Measurements from ENCODE around the gene PDE11A.

The PDE11A gene

DNA sequence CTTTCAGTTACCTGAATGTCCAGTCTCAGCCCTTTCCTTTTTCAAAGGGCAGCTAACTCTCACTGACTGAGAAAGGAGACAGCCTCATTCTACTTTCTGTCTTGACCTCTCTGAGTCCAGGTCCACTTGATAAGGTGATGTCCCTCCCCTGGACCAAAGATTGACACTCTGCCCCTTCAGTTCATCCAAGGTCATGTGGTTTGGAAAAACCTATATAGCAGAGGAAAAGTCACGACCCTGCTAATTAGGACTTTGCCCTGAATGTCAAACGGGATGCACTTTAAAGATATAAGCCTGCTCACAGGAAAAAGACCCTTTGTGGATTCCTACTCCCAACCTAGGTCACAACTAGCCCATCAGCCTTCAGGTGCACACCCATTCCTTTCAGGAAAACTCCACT lies 471.7 kb downstream of the PDE11A start:
- FAIRE-seq, result no peak
- DNase-seq (ENCODE audit: low spot score), result no peak

GRCh38 chr2:177599956-177600355 lies 472.6 kb downstream of the PDE11A start:
- DNase-seq (ENCODE audit: low spot score) (no peak), FAIRE-seq (no peak)

GRCh38 chr2:177599139-177599688 lies 473.4 kb downstream of the PDE11A start:
- FAIRE-seq, result no peak
- DNase-seq (ENCODE audit: low spot score), result no peak

- DNase-seq (ENCODE audit: low spot score) (no peak), FAIRE-seq (no peak)
Observed at GRCh38 chr2:177598326-177599138, 474.0 kb downstream of the PDE11A start.

DNA sequence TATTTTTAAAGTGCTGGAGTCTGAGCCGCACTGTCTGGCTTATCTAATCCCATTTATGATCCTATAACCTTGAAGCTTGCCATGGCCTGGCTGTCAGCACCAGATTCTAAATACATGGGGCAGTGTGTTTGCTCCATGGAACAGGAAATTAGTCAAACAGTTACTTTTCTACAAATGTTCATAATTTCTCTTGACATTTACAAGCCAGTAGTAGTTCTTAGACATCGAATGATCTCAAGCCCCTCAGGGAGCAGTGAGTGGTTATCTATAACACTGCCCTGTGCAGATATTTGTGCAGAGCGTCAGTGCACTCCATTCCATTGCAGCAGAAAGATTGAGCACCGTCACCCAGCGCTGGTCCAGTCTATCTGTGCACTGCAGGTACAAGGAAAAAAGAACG lies 474.8 kb downstream of the PDE11A start:
- no peak for DNase-seq (ENCODE audit: low spot score)
- no peak for FAIRE-seq

- FAIRE-seq (no peak), DNase-seq (ENCODE audit: low spot score) (no peak)
Observed at GRCh38 chr2:177596866-177597265, 475.7 kb downstream of the PDE11A start.

DNA sequence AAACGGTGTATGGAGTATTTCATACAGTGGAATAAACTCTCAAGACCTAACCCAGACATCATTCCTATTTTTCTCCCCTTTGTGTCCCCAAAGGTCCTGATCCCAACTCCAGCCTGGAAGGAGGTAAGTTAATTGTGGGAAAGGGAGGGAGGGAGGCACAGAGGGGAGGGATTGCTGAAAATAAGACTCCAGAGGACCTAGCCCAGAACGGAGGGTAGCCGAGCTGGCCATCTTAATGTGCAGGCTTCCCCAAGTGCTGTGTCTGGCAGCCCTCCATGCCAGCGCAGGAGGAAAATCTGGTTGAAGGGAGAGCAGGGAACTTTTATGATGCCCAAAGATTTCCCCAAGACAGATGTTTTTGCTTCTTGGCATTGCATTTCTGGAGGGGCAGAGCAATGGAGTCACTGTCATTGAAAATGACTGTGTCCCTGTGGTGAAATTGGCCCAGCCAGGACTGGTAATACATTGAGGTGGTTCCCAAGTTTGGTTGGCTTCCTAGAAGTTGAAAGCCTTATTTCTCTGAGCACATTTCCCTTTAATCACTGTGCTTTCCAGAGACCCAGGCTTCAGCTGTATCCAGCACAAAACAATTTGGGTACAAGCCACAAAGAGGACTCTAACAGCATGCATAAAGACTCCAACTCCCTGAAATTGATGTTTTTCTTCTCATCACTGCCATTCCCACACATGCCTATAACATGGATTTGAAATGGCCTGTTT lies 477.3 kb downstream of the PDE11A start:
- DNase-seq (ENCODE audit: low spot score) (no peak), FAIRE-seq (no peak)

- FAIRE-seq, result no peak
- DNase-seq (ENCODE audit: low spot score), result no peak
Observed at GRCh38 chr2:177593402-177593801, 479.2 kb downstream of the PDE11A start.

DNA sequence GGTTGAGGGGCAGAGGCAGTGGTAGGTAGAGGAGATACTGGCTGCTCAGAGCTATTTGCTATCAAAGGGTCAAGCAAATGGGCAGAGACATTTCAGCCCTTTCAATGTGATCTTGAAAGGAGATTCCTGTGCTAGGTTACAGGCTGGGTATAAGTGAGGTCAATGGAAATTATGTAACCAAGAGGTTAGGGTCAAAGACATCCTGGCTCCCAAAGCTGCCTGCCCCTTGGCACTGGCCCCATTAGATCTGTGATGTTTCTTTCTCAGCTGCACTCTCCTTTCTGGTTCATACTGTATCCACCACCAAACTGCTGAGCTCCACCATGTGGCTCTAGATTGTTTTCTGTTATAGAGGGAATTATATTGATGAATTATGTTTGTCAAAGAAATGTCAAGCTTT lies 479.6 kb downstream of the PDE11A start:
- DNase-seq (ENCODE audit: low spot score) (no peak), FAIRE-seq (no peak)

- no peak for DNase-seq (ENCODE audit: low spot score)
- no peak for FAIRE-seq
Observed at GRCh38 chr2:177592397-177592796, 480.2 kb downstream of the PDE11A start.

DNA sequence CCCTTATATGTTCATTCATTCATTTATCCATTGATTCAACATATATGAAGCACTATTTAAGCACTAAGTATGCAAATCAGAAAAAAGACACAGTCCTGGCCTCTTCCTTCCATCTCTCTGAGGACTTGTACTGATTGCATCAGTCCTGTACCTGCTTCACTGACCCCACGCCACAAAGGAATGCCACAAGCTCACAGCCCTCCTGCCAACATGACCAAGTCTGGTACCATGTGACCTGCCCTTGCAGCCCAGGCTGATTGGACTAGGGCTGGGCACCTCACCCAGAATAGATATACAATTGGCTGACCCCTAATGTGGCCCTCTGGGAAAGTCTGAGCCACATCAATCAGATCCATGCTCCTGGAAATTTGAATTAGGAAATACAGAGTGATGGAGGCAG lies 483.4 kb downstream of the PDE11A start:
- DNase-seq (ENCODE audit: low spot score) (no peak), FAIRE-seq (no peak)

DNA sequence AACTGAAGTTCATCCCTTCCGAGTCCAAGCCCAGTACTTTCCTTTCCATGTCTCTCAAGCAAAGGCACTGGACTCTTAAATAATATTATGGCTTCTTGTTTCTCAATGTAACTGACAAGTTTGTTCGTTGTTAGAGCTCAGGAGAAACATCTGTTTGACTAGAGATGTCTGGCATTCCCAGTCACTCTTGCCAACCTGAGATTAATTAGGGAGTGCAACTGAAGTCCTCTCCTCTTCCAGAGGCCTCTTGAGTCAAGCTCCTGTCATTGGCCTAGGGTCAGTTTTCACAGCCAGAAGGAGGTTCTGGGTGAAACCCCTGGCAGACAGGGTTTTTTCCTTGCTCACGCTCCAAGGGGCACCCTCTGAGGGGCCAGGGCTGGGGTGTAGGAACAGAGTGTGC lies 483.9 kb downstream of the PDE11A start:
- FAIRE-seq (no peak), DNase-seq (ENCODE audit: low spot score) (no peak)

DNA sequence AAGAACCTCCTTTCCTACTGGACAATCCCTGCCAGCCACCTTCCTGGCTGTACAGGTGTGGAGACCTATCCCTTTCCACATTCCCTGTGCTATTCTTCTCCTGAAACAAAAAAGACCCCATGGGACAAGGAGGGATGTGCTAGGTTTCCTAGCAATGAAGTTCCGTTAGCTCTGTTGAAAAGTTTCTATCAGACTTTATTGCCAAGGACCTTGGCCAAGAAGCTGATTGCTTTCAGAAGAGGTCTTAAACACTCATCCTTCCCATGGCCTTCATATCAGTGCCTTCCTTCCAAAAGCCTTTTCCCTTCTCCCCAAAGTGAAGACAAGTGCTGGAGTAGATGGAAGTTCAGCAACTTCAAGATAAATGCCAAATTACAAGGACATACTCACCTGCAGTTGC lies 485.2 kb downstream of the PDE11A start:
- no peak for FAIRE-seq
- no peak for DNase-seq (ENCODE audit: low spot score)

DNA sequence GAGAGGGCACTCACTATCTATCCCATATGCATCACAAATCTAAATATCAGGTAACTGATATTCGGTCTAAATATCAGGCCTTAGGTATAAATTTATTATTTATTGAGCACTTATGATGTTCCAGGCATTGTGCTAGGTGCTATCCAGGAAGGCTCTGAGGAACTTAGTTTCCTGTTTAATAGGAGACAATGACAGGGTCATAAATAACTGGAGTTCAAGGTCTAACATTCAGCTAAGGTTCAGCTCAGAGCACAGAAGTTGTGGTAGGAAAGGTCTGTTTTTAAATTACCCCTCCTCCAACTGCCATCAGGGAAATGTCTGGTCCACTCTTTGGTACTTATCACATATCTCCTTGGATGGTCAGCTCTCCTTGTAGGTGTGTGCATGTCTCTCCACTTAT lies 486.4 kb downstream of the PDE11A start:
- DNase-seq (ENCODE audit: low spot score) (no peak), FAIRE-seq (no peak)

DNA sequence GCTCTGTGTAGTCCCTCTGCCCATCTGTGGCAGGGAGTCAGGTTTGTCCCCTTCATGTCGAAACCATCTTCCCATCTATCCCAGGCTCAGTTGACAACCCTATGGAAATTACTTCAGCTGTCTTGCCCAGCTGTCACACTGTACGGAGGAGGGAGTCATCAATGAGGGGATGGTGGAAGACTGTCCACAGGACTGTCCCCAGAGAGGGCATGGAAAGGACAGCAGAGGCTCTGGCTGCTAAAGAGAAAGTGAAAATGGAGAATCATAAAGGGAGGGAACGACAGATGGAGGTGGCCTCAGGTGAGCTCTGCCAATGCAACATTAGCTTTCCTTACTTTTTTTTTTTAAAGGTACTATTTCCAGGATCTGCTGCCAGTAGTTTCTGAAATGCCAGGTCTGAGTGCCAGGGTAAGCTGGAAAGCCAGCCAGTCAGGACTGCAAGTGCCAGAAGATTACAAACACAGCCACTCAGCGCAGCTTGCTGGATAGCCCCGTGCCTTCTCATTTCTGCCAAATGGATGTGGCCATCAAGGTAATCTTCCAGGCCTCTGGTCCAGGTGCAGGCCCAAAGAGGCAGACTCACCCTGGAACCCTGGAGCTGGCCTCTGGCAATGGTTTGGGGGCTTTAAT lies 487.2 kb downstream of the PDE11A start:
- no peak for FAIRE-seq
- no peak for DNase-seq (ENCODE audit: low spot score)

GRCh38 chr2:177584030-177584692 lies 488.4 kb downstream of the PDE11A start:
- DNase-seq (ENCODE audit: low spot score) (no peak), FAIRE-seq (no peak)

- DNase-seq (ENCODE audit: low spot score) (no peak), FAIRE-seq (no peak)
Observed at GRCh38 chr2:177582000-177582399, 490.6 kb downstream of the PDE11A start.

DNA sequence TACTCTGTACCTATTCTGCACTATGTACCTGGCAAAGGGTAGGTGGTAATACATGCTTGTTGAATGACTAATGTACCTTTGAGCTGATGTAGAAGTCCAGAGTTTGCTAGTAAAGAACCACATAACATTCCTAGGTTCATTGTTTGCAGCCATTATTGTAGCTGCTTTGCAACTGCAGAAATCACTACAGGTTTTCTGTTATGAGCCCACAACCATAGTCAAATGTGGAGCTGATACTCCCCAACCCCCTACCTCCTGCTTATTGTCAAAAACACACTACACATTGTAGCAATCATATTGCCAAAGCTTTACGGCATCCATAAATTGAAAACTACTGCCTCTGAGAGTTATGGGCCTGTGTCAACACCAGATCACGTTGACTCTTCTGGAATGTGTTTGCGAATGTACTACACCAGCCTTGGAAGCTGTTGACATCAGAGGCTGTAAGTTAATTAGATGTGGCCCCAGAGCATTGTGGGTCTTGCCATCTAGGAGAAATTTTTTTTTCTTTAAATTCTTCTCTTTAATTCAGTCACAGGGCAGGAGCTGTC lies 493.0 kb downstream of the PDE11A start:
- FAIRE-seq, result no peak
- DNase-seq (ENCODE audit: low spot score), result no peak

GRCh38 chr2:177578454-177578853 lies 494.1 kb downstream of the PDE11A start:
- DNase-seq (ENCODE audit: low spot score) (no peak), FAIRE-seq (no peak)

GRCh38 chr2:177577075-177577474 lies 495.5 kb downstream of the PDE11A start:
- no peak for DNase-seq (ENCODE audit: low spot score)
- FAIRE-seq, result no peak

DNA sequence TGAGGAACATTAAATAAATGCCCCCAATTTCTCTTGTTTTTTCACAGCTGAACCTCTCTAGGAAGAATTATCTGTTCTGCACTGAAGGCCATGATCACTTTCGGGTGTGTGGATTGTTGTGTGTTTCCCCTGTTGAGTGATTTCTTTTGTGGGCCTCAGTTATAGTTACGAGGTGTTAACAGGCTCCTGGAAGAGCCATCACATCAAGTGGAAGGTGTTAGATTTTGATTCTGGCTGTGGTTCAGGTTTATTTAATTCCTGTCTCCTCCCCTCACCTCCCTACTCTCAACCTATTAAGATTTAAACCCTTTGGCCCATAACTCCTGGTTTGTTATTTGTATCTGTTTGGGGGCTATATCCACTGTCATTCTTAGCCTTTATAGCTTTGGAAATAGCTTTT lies 497.2 kb downstream of the PDE11A start:
- FAIRE-seq (no peak), DNase-seq (ENCODE audit: low spot score) (no peak)

Data from RCC 7860 (cell line).